Neural cell (in vitro differentiated cells): Measurements from ENCODE around the gene DNHD1. TPM values are rescaled to one million over a fixed set of nuclear protein-coding genes. Genes with fewer than 3 reads are reported as not detected.

Experiments
- H2AFZ ChIP-seq: fragments of 200-600, 300-800 bp; sonication (generic), shearing (Covaris generic); 2 replicates; pipeline ENCODE4 v1.6.0; 2014; ENCODE audit warnings: low read depth, mild to moderate bottlenecking, antibody characterized with exemption, low read length, moderate library complexity
- H3F3A ChIP-seq: fragments of 200-600 bp; shearing (Covaris generic); 2 replicates; pipeline ENCODE4 v1.6.1; 2016; ENCODE audit warnings: mild to moderate bottlenecking, moderate library complexity, mixed read lengths, antibody characterized with exemption, low read length; ENCODE audit not compliant: insufficient read depth, poor library complexity, severe bottlenecking
- H3K27ac ChIP-seq: fragments of 200-600, 300-800 bp; sonication (generic), shearing (Covaris generic); 2 replicates; pipeline ENCODE4 v1.5.1; 2014; ENCODE audit warnings: mild to moderate bottlenecking, low read length, moderate library complexity
- H3K27me3 ChIP-seq: fragments of 300-800, 200-600 bp; sonication (generic), shearing (Covaris generic); 2 replicates; pipeline ENCODE4 v1.6.0; 2014; ENCODE audit warnings: mild to moderate bottlenecking, low read depth, low read length, moderate library complexity; ENCODE audit not compliant: insufficient read depth
- H3K36me3 ChIP-seq: fragments of 300-800, 200-600 bp; sonication (generic), shearing (Covaris generic); 2 replicates; pipeline ENCODE4 v1.5.1; 2014; ENCODE audit warnings: mild to moderate bottlenecking, antibody characterized with exemption, low read length, moderate library complexity; ENCODE audit not compliant: insufficient read depth
- H3K4me2 ChIP-seq: fragments of 300-800, 200-600 bp; sonication (generic), shearing (Covaris generic); 2 replicates; pipeline ENCODE4 v1.6.0; 2014; ENCODE audit warnings: mild to moderate bottlenecking, low read length
- H3K4me3 ChIP-seq: fragments of 300-800, 200-600 bp; sonication (generic), shearing (Covaris generic); 2 replicates; pipeline ENCODE4 v1.5.1; 2014; ENCODE audit warnings: mild to moderate bottlenecking, low read length, moderate library complexity
- H3K79me2 ChIP-seq: fragments of 200-600 bp; shearing (Covaris generic); replicated peaks from 2 replicates; pipeline ENCODE4 v1.6.0; 2014; ENCODE audit warnings: mild to moderate bottlenecking, low read length, moderate library complexity; ENCODE audit not compliant: insufficient read depth
- H3K9ac ChIP-seq: fragments of 300-800, 200-600 bp; sonication (generic), shearing (Covaris generic); 2 replicates; pipeline ENCODE4 v1.6.1; 2016; ENCODE audit warnings: mild to moderate bottlenecking, low read length, mixed read lengths
- H3K9me2 ChIP-seq: fragments of 200-600 bp; shearing (Covaris generic); 2 replicates; pipeline ENCODE4 v1.6.1; 2016; ENCODE audit warnings: mild to moderate bottlenecking, low read length, mixed read lengths; ENCODE audit not compliant: insufficient read depth
- H3K9me3 ChIP-seq: fragments of 200-600, 300-800 bp; sonication (generic), shearing (Covaris generic); 2 replicates; pipeline ENCODE4 v1.6.1; 2016; ENCODE audit warnings: mild to moderate bottlenecking, mixed run types, low read length, moderate library complexity, mixed read lengths
- H4K20me1 ChIP-seq: fragments of 200-600 bp; shearing (Covaris generic); 2 replicates; pipeline ENCODE4 v1.6.1; 2016; ENCODE audit warnings: mild to moderate bottlenecking, mixed run types; ENCODE audit not compliant: insufficient read depth
- CTCF ChIP-seq: fragments of 450-650 bp; IDR thresholded peaks from 2 replicates; pipeline ENCODE4 v1.5.1; 2014; ENCODE audit warnings: antibody characterized with exemption, mild to moderate bottlenecking, moderate library complexity; ENCODE audit not compliant: poor library complexity, severe bottlenecking
- EP300 ChIP-seq: fragments of 450-650 bp; conservative IDR thresholded peaks from 2 replicates; pipeline ENCODE4 v1.6.1; 2014; ENCODE audit warnings: antibody characterized with exemption, mild to moderate bottlenecking, moderate library complexity; ENCODE audit not compliant: poor library complexity, severe bottlenecking
- EZH2 ChIP-seq: fragments of 200-600, 300-800 bp; shearing (Covaris generic), sonication (generic); IDR thresholded peaks from 2 replicates; pipeline ENCODE4 v1.6.1; 2014; ENCODE audit warnings: antibody characterized with exemption, low read length, borderline replicate concordance, mild to moderate bottlenecking; ENCODE audit not compliant: insufficient read depth, poor library complexity, severe bottlenecking
- MXI1 ChIP-seq: fragments of 450-650 bp; conservative IDR thresholded peaks from 2 replicates; pipeline ENCODE4 v1.6.1; 2014; ENCODE audit warnings: antibody characterized with exemption, mild to moderate bottlenecking; ENCODE audit not compliant: poor library complexity, severe bottlenecking
- POLR2AphosphoS5 ChIP-seq: IDR thresholded peaks from 2 replicates; pipeline ENCODE4 v1.6.1; 2012
- RAD21 ChIP-seq: fragments of 450-650 bp; conservative IDR thresholded peaks from 2 replicates; pipeline ENCODE4 v1.6.1; 2014; ENCODE audit warnings: antibody characterized with exemption, mild to moderate bottlenecking, moderate library complexity
- REST ChIP-seq: IDR thresholded peaks from 2 replicates; pipeline ENCODE4 v1.6.1; 2012; ENCODE audit warnings: borderline replicate concordance
- SMC3 ChIP-seq: fragments of 450-650 bp; conservative IDR thresholded peaks from 2 replicates; pipeline ENCODE4 v1.6.1; 2014; ENCODE audit warnings: antibody characterized with exemption, mild to moderate bottlenecking, moderate library complexity; ENCODE audit not compliant: poor library complexity
- TAF1 ChIP-seq: IDR thresholded peaks from 2 replicates; pipeline ENCODE4 v1.6.1; 2012; ENCODE audit warnings: low read depth
- polyA plus RNA-seq: library from polyadenylated mRNA; depleted of rRNA; stranded (reverse); fragments of >200 nt; gene quantifications from 2 replicates; pipeline ENCODE4 v1.2.3, GENCODE V29; 2014

Gene DNHD1
- polyA plus RNA-seq, 1 donor from 2014 or later = 5.1 TPM

- no peaks in the 10 kb centered on the region for H3K9me2 ChIP-seq
- no peak overlapping the region for H3K9ac ChIP-seq
- no peak overlapping the region for H2AFZ ChIP-seq
- H3K4me3 ChIP-seq = no peak overlapping the region
- H3K27me3 ChIP-seq = no peaks in the 10 kb centered on the region
- no peaks in the 10 kb centered on the region for H3F3A ChIP-seq
- no peak for TF ChIP-seq EP300
- no peak for TF ChIP-seq TAF1
- no peak for TF ChIP-seq POLR2AphosphoS5
- no peak for TF ChIP-seq MXI1
- no peak for TF ChIP-seq REST
- no peak for TF ChIP-seq SMC3
- TF ChIP-seq RAD21 = no peak
- TF ChIP-seq CTCF = no peak
- no peak for TF ChIP-seq EZH2
- H3K9me3 ChIP-seq = no peaks in the 10 kb centered on the region
- H3K4me2 ChIP-seq = no peak overlapping the region
- H4K20me1 ChIP-seq = no peaks in the 10 kb centered on the region
- no peaks in the 10 kb centered on the region for H3K79me2 ChIP-seq
- H3K36me3 ChIP-seq = no peaks in the 10 kb centered on the region
- no peak overlapping the region for H3K27ac ChIP-seq
These were observed 1.0 kb downstream of the DNHD1 start for GRCh38 chr11:6498121-6498520.

- Histone ChIP-seq H3K79me2 (no peaks in the 10 kb centered on the region), H3K9me3 (no peaks in the 10 kb centered on the region), H3F3A (no peaks in the 10 kb centered on the region), H3K27ac (no peak overlapping the region), H3K9me2 (no peaks in the 10 kb centered on the region), H3K4me2 (no peak overlapping the region), H3K36me3 (no peaks in the 10 kb centered on the region), H3K9ac (no peak overlapping the region), H3K4me3 (no peak overlapping the region), H4K20me1 (no peaks in the 10 kb centered on the region), H2AFZ (no peak overlapping the region), H3K27me3 (no peaks in the 10 kb centered on the region)
- no peak for TF ChIP-seq EP300
- TF ChIP-seq MXI1 = no peak
- no peak for TF ChIP-seq SMC3
- no peak for TF ChIP-seq CTCF
- no peak for TF ChIP-seq RAD21
- TF ChIP-seq REST = no peak
- no peak for TF ChIP-seq EZH2
- TF ChIP-seq POLR2AphosphoS5 = no peak
These were observed 1.5 kb downstream of the DNHD1 start for GRCh38 chr11:6498544-6498943.
